Keratinocyte (primary cell): ENCODE measurements around the gene ADAMTSL1.

Source experiments
- CTCF ChIP-seq, 3 experiments: IDR thresholded peaks in 1 of 3; conservative IDR thresholded peaks in 1 of 3; optimal IDR thresholded peaks in 1 of 3; 2 replicates in 2 of 3; 3 replicates in 1 of 3; pipeline versions ENCODE3 to v1.5.1; 2011; ENCODE audit warnings: low read length in 3 of 3, mild to moderate bottlenecking in 3 of 3, moderate library complexity in 2 of 3, control low read depth in 1 of 3, inconsistent platforms in 1 of 3; ENCODE audit not compliant: insufficient read depth in 2 of 3; ENCODE audit errors: extremely low read depth in 1 of 3
- EZH2 ChIP-seq: IDR thresholded peaks from one replicate; pipeline ENCODE4 v1.6.1; 2012; ENCODE audit warnings: inconsistent platforms, mild to moderate bottlenecking, low read length, moderate library complexity

- TF ChIP-seq CTCF (optimal IDR thresholded peaks at IDR 0.05 in 1 of 3, IDR thresholded peaks at IDR 0.05 in 1 of 3, conservative IDR thresholded peaks at IDR 0.05 in 1 of 3; ENCODE audit: extremely low read depth in 1 of 3, insufficient read depth in 2 of 3, low read length in 3 of 3) (no peak), EZH2 (no peak)
Observed at GRCh38 chr9:18939943-18940342, 466.0 kb downstream of the ADAMTSL1 start.
